Naive thymus-derived CD8-positive, alpha-beta T cell (primary cell): ENCODE data around the gene CCL25. TPM values are rescaled to one million over a fixed set of nuclear protein-coding genes. Genes with fewer than 3 reads are reported as not detected.

ENCODE experiments used
- ATAC-seq, 2 donors: fragments of 150-1000 bp; cut with Tn5 transposase in 1 of 2; sonication (Bioruptor Pico), chemical (Tn5 transposase) in 1 of 2; 1 replicate in 1 of 2; 2 replicates in 1 of 2; pipeline ENCODE4 v1.10.0; 2021; ENCODE audit warnings: mild to moderate bottlenecking in 2 of 2, moderate library complexity in 2 of 2
- POLR2A ChIA-PET: fragments of 350-600 bp; sonication (Branson Sonifier 250); formaldehyde crosslinking; loops from one replicate; lab custom pipeline; 2021; ENCODE audit warnings: antibody characterized with exemption; lab: Charles Lee
- DNase-seq, 10 donors: peaks; one replicate each; pipeline versions ENCODE4 v3.0.0 to v3.0.0-alpha.2; 2020 to 2022
- H3K27ac Mint-ChIP-seq, 10 donors: one replicate each; pipeline ENCODE4 v1.8.0; 2020 to 2022; ENCODE audit warnings: mild to moderate bottlenecking in 10 of 10, mixed read lengths in 10 of 10, moderate library complexity in 4 of 10, inconsistent platforms in 1 of 10
- H3K27me3 Mint-ChIP-seq, 5 donors: one replicate each; pipeline ENCODE4 v1.8.0; 2021 to 2022; ENCODE audit warnings: mixed read lengths in 5 of 5
- H3K36me3 Mint-ChIP-seq, 3 donors: one replicate each; pipeline ENCODE4 v1.8.0; 2020 to 2022; ENCODE audit warnings: mixed read lengths in 3 of 3, mild to moderate bottlenecking in 2 of 3, inconsistent platforms in 1 of 3
- H3K4me1 Mint-ChIP-seq, 4 donors: one replicate each; pipeline ENCODE4 v1.8.0; 2021 to 2022; ENCODE audit warnings: mixed read lengths in 4 of 4
- H3K4me3 Mint-ChIP-seq, 10 donors: one replicate each; pipeline ENCODE4 v1.8.0; 2020 to 2022; ENCODE audit warnings: mild to moderate bottlenecking in 10 of 10, mixed read lengths in 10 of 10, moderate library complexity in 6 of 10, inconsistent platforms in 1 of 10
- H3K9me3 Mint-ChIP-seq, 9 donors: one replicate each; pipeline ENCODE4 v1.8.0; 2020 to 2022; ENCODE audit warnings: mixed read lengths in 9 of 9, mild to moderate bottlenecking in 3 of 9, inconsistent platforms in 1 of 9, moderate library complexity in 1 of 9
- polyA plus RNA-seq, 3 donors: library from polyadenylated mRNA; unstranded; fragments of 300-500 nt; fragmentation: Illumina TruSeq; gene quantifications; one replicate each; pipeline ENCODE4 v1.2.3, GENCODE V29; 2021
- total RNA-seq, 8 experiments: library from RNA in 2 of 8; stranded (reverse) in 2 of 8; gene quantifications; one replicate each; pipeline ENCODE4 v1.2.3 and lab custom pipeline; 2021 to 2026

CCL25 gene
- total and polyA plus RNA-seq, 5 experiments from 2014 or later: 0.22 to 0.36 TPM; not detected in 3

- Mint-ChIP-seq H3K27me3 (peaks cover 0 to 3% (median 1%) of the 10 kb centered on the region in 5 donors), H3K4me3 (peak overlapping the region; percentile 68 to 84 (median 77)), H3K27ac (peak overlapping the region in 6 of 10 donors; percentile 41 to 85 (median 62)), H3K36me3 (no peaks in the 10 kb centered on the region), H3K9me3 (no peaks in the 10 kb centered on the region), H3K4me1 (peaks cover 6 to 27% (median 21%) of the 10 kb centered on the region in 4 donors)
- ATAC-seq: peak; percentile 91 to 97
- peak; percentile 67 to 90 (median 80) for DNase-seq
- POLR2A ChIA-PET: no interaction called here
These were observed 2.1 kb upstream of the CCL25 start for GRCh38 chr19:8050274-8051096.

GRCh38 chr19:8054169-8054568 lies 1.6 kb downstream of the CCL25 start:
- Mint-ChIP-seq H3K36me3 (no peaks in the 10 kb centered on the region), H3K27me3 (no peaks in the 10 kb centered on the region), H3K27ac (peak overlapping the region in 2 of 10 donors; percentile 40 to 62), H3K4me3 (no peak overlapping the region), H3K9me3 (no peaks in the 10 kb centered on the region), H3K4me1 (peaks cover 6 to 27% (median 21%) of the 10 kb centered on the region in 4 donors)
- DNase-seq (no peak), ATAC-seq (no peak)
- POLR2A ChIA-PET: interaction anchor here (0.6 kb wide), 1 partner anchor 10 kb away, joined by 4 read pairs; no protein-coding TSS in a partner anchor

GRCh38 chr19:8056533-8056932 lies 4.0 kb downstream of the CCL25 start:
- DNase-seq (peak in 1 of 10 donors; percentile 1), ATAC-seq (no peak)
- Mint-ChIP-seq H3K4me1 (peaks cover 6 to 17% (median 11%) of the 10 kb centered on the region in 4 donors), H3K27me3 (no peaks in the 10 kb centered on the region), H3K9me3 (no peaks in the 10 kb centered on the region), H3K27ac (no peak overlapping the region), H3K4me3 (no peak overlapping the region), H3K36me3 (no peaks in the 10 kb centered on the region)
- POLR2A ChIA-PET: interaction anchor here (0.6 kb wide), 2 partner anchors 44 to 48 kb away, joined by 3 to 4 read pairs; no protein-coding TSS in a partner anchor

GRCh38 chr19:8057545-8058270 lies 5.1 kb downstream of the CCL25 start:
- POLR2A ChIA-PET: no interaction called here
- peaks cover 0 to 6% (median 2%) of the 10 kb centered on the region in 4 donors for H3K4me1 Mint-ChIP-seq
- no peaks in the 10 kb centered on the region for H3K9me3 Mint-ChIP-seq
- no peaks in the 10 kb centered on the region for H3K27me3 Mint-ChIP-seq
- no peak overlapping the region for H3K27ac Mint-ChIP-seq
- no peak overlapping the region for H3K4me3 Mint-ChIP-seq
- H3K36me3 Mint-ChIP-seq: no peaks in the 10 kb centered on the region
- peak in 1 of 10 donors; percentile 26 for DNase-seq
- ATAC-seq: no peak

- no peak for ATAC-seq
- Mint-ChIP-seq H3K27ac (no peak overlapping the region), H3K4me3 (no peak overlapping the region), H3K36me3 (peaks cover 0 to 4% (median 4%) of the 10 kb centered on the region in 3 donors), H3K9me3 (peaks cover 0 to 15% (median 8%) of the 10 kb centered on the region in 9 donors), H3K27me3 (no peaks in the 10 kb centered on the region), H3K4me1 (no peaks in the 10 kb centered on the region)
- peak in 1 of 10 donors; percentile 10 for DNase-seq
- POLR2A ChIA-PET: interaction anchor here (0.6 kb wide), 1 partner anchor 40 kb away, joined by 3 read pairs; no protein-coding TSS in a partner anchor
These were observed 12.6 kb downstream of the CCL25 start for GRCh38 chr19:8064911-8065874.

GRCh38 chr19:8065875-8066261 lies 13.3 kb downstream of the CCL25 start:
- Mint-ChIP-seq H3K9me3 (peaks cover 0 to 18% (median 10%) of the 10 kb centered on the region in 9 donors), H3K4me3 (no peak overlapping the region), H3K4me1 (no peaks in the 10 kb centered on the region), H3K27ac (no peak overlapping the region), H3K36me3 (peaks cover 0 to 6% (median 5%) of the 10 kb centered on the region in 3 donors), H3K27me3 (no peaks in the 10 kb centered on the region)
- ATAC-seq (no peak), DNase-seq (peak in 1 of 10 donors; percentile 28)
- POLR2A ChIA-PET: no interaction called here

- peak in 1 of 10 donors; percentile 50 for DNase-seq
- peaks cover 0 to 20% (median 12%) of the 10 kb centered on the region in 4 donors for H3K4me1 Mint-ChIP-seq
- H3K36me3 Mint-ChIP-seq: peaks cover 0 to 7% (median 6%) of the 10 kb centered on the region in 3 donors
- no peak for ATAC-seq
- peaks cover 0 to 24% (median 13%) of the 10 kb centered on the region in 9 donors for H3K9me3 Mint-ChIP-seq
- peaks cover 0 to 2% (median 0%) of the 10 kb centered on the region in 5 donors for H3K27me3 Mint-ChIP-seq
- POLR2A ChIA-PET: no interaction called here
- H3K4me3 Mint-ChIP-seq: no peak overlapping the region
- H3K27ac Mint-ChIP-seq: peak overlapping the region in 1 of 10 donors; percentile 37
These were observed 16.8 kb downstream of the CCL25 start for GRCh38 chr19:8069096-8069973.

- peak in 1 of 10 donors; percentile 58 for DNase-seq
- POLR2A ChIA-PET: no interaction called here
- Mint-ChIP-seq H3K27me3 (peaks cover 0 to 2% (median 0%) of the 10 kb centered on the region in 5 donors), H3K9me3 (peaks cover 0 to 24% (median 15%) of the 10 kb centered on the region in 9 donors), H3K4me1 (peaks cover 0 to 20% (median 13%) of the 10 kb centered on the region in 4 donors), H3K4me3 (no peak overlapping the region), H3K27ac (peak overlapping the region in 2 of 10 donors; percentile 40 to 61), H3K36me3 (peaks cover 0 to 7% (median 6%) of the 10 kb centered on the region in 3 donors)
- ATAC-seq: no peak
These were observed 19.4 kb downstream of the CCL25 start for GRCh38 chr19:8071912-8072311.

- no peak for ATAC-seq
- Mint-ChIP-seq H3K4me1 (peaks cover 0 to 20% (median 13%) of the 10 kb centered on the region in 4 donors), H3K9me3 (peaks cover 0 to 18% (median 9%) of the 10 kb centered on the region in 9 donors), H3K27ac (peak overlapping the region in 2 of 10 donors; percentile 60 to 81), H3K4me3 (no peak overlapping the region), H3K36me3 (peaks cover 0 to 7% (median 6%) of the 10 kb centered on the region in 3 donors), H3K27me3 (peaks cover 0 to 2% (median 0%) of the 10 kb centered on the region in 5 donors)
- POLR2A ChIA-PET: no interaction called here
- peak in 1 of 10 donors; percentile 26 for DNase-seq
These were observed 21.9 kb downstream of the CCL25 start for GRCh38 chr19:8074501-8074900.

- peaks cover 0 to 20% (median 13%) of the 10 kb centered on the region in 4 donors for H3K4me1 Mint-ChIP-seq
- DNase-seq: peak in 1 of 10 donors; percentile 13
- no peak overlapping the region for H3K4me3 Mint-ChIP-seq
- peaks cover 0 to 2% (median 0%) of the 10 kb centered on the region in 5 donors for H3K27me3 Mint-ChIP-seq
- peaks cover 0 to 12% (median 5%) of the 10 kb centered on the region in 9 donors for H3K9me3 Mint-ChIP-seq
- POLR2A ChIA-PET: no interaction called here
- H3K36me3 Mint-ChIP-seq: peaks cover 0 to 2% (median under 1%) of the 10 kb centered on the region in 3 donors
- H3K27ac Mint-ChIP-seq: no peak overlapping the region
- no peak for ATAC-seq
These were observed 22.9 kb downstream of the CCL25 start for GRCh38 chr19:8075158-8076074.
